Loucy (cell line): Measurements from ENCODE around the gene SLC25A33.

Experiments used
- H2AFZ ChIP-seq: fragments of 200-600 bp; sonication (generic); 2 replicates; pipeline ENCODE4 v1.6.0; 2016; ENCODE audit warnings: antibody characterized with exemption, mild to moderate bottlenecking, low read length, moderate library complexity
- H3F3A ChIP-seq: fragments of 200-600 bp; 2 replicates; pipeline ENCODE4 v1.6.0; 2016; ENCODE audit warnings: antibody characterized with exemption, low read depth, mild to moderate bottlenecking
- H3K27me3 ChIP-seq: fragments of 200-600 bp; sonication (generic); 2 replicates; pipeline ENCODE4 v1.6.1; 2014; ENCODE audit warnings: low read length, mild to moderate bottlenecking; ENCODE audit not compliant: insufficient read depth, poor library complexity, severe bottlenecking
- H3K36me3 ChIP-seq: fragments of 200-600 bp; sonication (generic); 2 replicates; pipeline ENCODE4 v1.6.1; 2016; ENCODE audit warnings: low read length; ENCODE audit not compliant: insufficient read depth
- H3K4me1 ChIP-seq: fragments of 200-600 bp; sonication (generic); 2 replicates; pipeline ENCODE4 v1.5.1; 2014; ENCODE audit warnings: low read length, mild to moderate bottlenecking; ENCODE audit not compliant: insufficient read depth, poor library complexity, severe bottlenecking
- H3K4me2 ChIP-seq: fragments of 200-600 bp; sonication (generic); 2 replicates; pipeline ENCODE4 v1.6.0; 2014; ENCODE audit warnings: antibody characterized with exemption, low read length, low read depth, mild to moderate bottlenecking; ENCODE audit not compliant: poor library complexity, severe bottlenecking
- H3K4me3 ChIP-seq: fragments of 200-600 bp; sonication (generic); 2 replicates; pipeline ENCODE4 v1.5.1; 2014; ENCODE audit warnings: low read length, mild to moderate bottlenecking, mixed read lengths; ENCODE audit not compliant: poor library complexity, severe bottlenecking
- H3K79me2 ChIP-seq: fragments of 200-600 bp; sonication (generic); 2 replicates; pipeline ENCODE4 v1.6.1; 2014; ENCODE audit warnings: low read length; ENCODE audit not compliant: insufficient read depth
- H3K9ac ChIP-seq: fragments of 200-600 bp; sonication (generic); 2 replicates; pipeline ENCODE4 v1.6.0; 2014; ENCODE audit warnings: mild to moderate bottlenecking, low read depth, low read length, moderate library complexity; ENCODE audit not compliant: poor library complexity, severe bottlenecking
- H3K9me2 ChIP-seq: fragments of 200-600 bp; sonication (generic); replicated peaks from 2 replicates; pipeline ENCODE4 v1.6.1; 2016; ENCODE audit warnings: low read depth, low read length, mixed read lengths
- H3K9me3 ChIP-seq: fragments of 200-600 bp; sonication (generic); 2 replicates; pipeline ENCODE4 v1.6.1; 2014; ENCODE audit warnings: mild to moderate bottlenecking, antibody characterized with exemption, low read length, low read depth; ENCODE audit not compliant: insufficient read depth
- H4K20me1 ChIP-seq: fragments of 200-600 bp; sonication (generic); 2 replicates; pipeline ENCODE4 v1.6.0; 2014; ENCODE audit warnings: antibody characterized with exemption, low read length, mild to moderate bottlenecking; ENCODE audit not compliant: insufficient read depth, poor library complexity, severe bottlenecking
- EZH2phosphoT487 ChIP-seq: fragments of 200-600 bp; IDR thresholded peaks from 2 replicates; pipeline ENCODE4 v1.6.1; 2018; ENCODE audit warnings: antibody characterized with exemption, mild to moderate bottlenecking, moderate library complexity, borderline replicate concordance
- TF ChIP-seq, protein P1 (sequence below): fragments of 200-600 bp; sonication (generic); conservative IDR thresholded peaks from 2 replicates; pipeline ENCODE4 v1.5.1; 2014; ENCODE audit warnings: mild to moderate bottlenecking, antibody characterized with exemption, low read length

The SLC25A33 gene

DNA sequence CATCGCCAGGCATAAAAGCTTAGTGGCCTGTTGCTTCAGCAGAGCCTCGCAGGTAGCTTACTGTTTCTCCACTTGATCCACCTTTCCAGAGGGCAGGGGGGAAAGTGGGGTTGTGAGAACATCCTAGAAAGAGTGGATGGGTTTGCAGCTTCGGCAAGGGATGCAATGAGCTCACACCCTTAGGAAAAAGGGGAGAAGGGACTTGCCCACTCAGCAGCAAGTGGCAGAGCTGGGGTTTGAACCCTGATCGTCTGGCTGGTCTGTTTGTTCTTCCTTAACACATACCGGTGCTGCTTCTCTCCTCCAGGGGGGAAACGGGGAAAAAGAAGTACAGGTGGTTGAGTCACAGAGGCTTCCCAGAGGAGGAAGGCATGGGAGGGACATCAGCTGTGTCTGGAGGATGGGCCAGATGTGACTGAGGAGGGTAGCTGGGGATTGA, 50.5 kb downstream of the SLC25A33 start:
- Histone ChIP-seq H3K4me1 (peaks cover 44% of the 10 kb centered on the region), H3K79me2 (peaks cover 57% of the 10 kb centered on the region), H3K4me3 (peak overlapping the region; percentile 96), H3K9me2 (no peaks in the 10 kb centered on the region), H3K9me3 (no peaks in the 10 kb centered on the region), H3K36me3 (no peaks in the 10 kb centered on the region), H3K9ac (peak overlapping the region; percentile 86), H3K4me2 (peak overlapping the region; percentile 90), H4K20me1 (peaks cover 47% of the 10 kb centered on the region), H3K27me3 (no peaks in the 10 kb centered on the region), H3F3A (no peaks in the 10 kb centered on the region), H2AFZ (0 out of 2 replicates have a peak overlapping the region, but pooled peaks have one; percentile 84)
- TF ChIP-seq, protein P1, sequence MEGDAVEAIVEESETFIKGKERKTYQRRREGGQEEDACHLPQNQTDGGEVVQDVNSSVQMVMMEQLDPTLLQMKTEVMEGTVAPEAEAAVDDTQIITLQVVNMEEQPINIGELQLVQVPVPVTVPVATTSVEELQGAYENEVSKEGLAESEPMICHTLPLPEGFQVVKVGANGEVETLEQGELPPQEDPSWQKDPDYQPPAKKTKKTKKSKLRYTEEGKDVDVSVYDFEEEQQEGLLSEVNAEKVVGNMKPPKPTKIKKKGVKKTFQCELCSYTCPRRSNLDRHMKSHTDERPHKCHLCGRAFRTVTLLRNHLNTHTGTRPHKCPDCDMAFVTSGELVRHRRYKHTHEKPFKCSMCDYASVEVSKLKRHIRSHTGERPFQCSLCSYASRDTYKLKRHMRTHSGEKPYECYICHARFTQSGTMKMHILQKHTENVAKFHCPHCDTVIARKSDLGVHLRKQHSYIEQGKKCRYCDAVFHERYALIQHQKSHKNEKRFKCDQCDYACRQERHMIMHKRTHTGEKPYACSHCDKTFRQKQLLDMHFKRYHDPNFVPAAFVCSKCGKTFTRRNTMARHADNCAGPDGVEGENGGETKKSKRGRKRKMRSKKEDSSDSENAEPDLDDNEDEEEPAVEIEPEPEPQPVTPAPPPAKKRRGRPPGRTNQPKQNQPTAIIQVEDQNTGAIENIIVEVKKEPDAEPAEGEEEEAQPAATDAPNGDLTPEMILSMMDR: no peak
- no peak for TF ChIP-seq EZH2phosphoT487

DNA sequence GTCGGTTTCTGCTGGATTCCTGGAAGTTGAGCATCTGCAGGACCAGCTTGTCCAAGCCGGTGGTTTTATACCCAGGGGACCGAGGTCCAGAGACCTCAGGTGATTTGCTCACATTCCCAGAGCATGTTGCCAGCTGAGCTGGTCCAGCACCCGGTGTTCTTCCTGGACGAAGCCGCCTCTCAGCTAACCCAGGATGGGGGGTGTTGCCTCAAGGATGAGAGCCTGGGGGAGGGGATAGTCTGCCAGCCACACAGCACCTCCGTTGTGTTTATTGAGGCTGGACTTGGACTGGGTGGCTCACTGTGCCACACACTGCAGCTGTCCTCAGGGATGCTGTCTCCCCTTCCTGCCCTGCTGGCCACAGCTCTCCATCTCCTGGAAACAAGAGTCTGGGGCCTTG, 50.9 kb downstream of the SLC25A33 start:
- Histone ChIP-seq H3K36me3 (no peaks in the 10 kb centered on the region), H3K4me1 (peaks cover 44% of the 10 kb centered on the region), H3K9me3 (no peaks in the 10 kb centered on the region), H3K4me2 (peak overlapping the region; percentile 90), H4K20me1 (peaks cover 52% of the 10 kb centered on the region), H3K9ac (peak overlapping the region; percentile 86), H2AFZ (no peak overlapping the region), H3K4me3 (peak overlapping the region; percentile 96), H3F3A (no peaks in the 10 kb centered on the region), H3K9me2 (no peaks in the 10 kb centered on the region), H3K79me2 (peaks cover 62% of the 10 kb centered on the region), H3K27me3 (no peaks in the 10 kb centered on the region)
- TF ChIP-seq EZH2phosphoT487: no peak
- TF ChIP-seq, protein P1: no peak

DNA sequence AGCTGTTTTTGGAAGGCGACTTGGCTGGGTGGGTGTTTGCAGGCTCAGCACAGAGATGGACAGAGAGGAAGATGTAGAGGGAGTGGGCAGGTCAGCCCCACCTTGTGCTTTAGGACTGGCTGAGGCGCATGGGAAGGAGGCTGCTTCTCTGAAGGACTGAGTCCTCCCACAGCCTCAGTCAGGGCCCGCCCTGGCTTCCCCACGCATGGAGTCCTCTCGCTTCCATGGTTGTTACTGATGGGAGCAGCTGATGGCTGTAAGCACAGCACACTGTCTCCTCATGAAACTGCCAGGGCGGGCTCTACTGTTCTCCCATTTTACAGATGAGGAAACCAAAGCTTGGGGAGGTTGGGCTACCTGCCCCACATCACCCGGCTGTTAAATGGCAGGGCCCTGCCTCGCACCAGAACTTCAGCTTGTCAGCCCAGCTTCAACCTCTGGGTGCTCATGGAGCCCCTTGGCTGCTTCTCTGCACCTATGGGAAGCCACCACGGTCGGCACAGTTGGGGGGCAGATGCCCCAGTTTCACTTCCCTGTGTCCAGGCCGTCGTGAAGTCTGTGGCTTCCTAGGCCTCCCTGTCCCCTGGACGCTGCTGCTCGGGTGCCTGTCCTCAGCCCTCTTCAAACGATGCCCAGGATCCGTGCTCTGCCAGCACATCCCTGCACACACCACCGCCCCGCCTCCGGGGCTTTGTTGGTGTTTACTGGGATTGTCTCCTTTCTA, 51.8 kb downstream of the SLC25A33 start:
- Histone ChIP-seq H3K36me3 (peaks cover 4% of the 10 kb centered on the region; the same call in 1 of the 2 replicates), H3K27me3 (no peaks in the 10 kb centered on the region), H3K4me1 (peaks cover 44% of the 10 kb centered on the region), H4K20me1 (peaks cover 60% of the 10 kb centered on the region), H2AFZ (no peak overlapping the region), H3K4me2 (peak overlapping the region; percentile 90), H3K79me2 (peaks cover 71% of the 10 kb centered on the region), H3K9me3 (no peaks in the 10 kb centered on the region), H3K4me3 (peak overlapping the region; percentile 96), H3K9ac (peak overlapping the region; percentile 86), H3K9me2 (no peaks in the 10 kb centered on the region), H3F3A (no peaks in the 10 kb centered on the region)
- no peak for TF ChIP-seq EZH2phosphoT487
- TF ChIP-seq, protein P1: no peak
